GM12872 (cell line): ENCODE results near the gene SRSF12.

ENCODE experiments used
- TF ChIP-seq, protein P1 (sequence below): IDR thresholded peaks from 3 replicates; pipeline ENCODE4 v1.5.1; 2011; ENCODE audit warnings: low read depth, mild to moderate bottlenecking, low read length, moderate library complexity; ENCODE audit not compliant: insufficient read depth

Gene SRSF12

DNA sequence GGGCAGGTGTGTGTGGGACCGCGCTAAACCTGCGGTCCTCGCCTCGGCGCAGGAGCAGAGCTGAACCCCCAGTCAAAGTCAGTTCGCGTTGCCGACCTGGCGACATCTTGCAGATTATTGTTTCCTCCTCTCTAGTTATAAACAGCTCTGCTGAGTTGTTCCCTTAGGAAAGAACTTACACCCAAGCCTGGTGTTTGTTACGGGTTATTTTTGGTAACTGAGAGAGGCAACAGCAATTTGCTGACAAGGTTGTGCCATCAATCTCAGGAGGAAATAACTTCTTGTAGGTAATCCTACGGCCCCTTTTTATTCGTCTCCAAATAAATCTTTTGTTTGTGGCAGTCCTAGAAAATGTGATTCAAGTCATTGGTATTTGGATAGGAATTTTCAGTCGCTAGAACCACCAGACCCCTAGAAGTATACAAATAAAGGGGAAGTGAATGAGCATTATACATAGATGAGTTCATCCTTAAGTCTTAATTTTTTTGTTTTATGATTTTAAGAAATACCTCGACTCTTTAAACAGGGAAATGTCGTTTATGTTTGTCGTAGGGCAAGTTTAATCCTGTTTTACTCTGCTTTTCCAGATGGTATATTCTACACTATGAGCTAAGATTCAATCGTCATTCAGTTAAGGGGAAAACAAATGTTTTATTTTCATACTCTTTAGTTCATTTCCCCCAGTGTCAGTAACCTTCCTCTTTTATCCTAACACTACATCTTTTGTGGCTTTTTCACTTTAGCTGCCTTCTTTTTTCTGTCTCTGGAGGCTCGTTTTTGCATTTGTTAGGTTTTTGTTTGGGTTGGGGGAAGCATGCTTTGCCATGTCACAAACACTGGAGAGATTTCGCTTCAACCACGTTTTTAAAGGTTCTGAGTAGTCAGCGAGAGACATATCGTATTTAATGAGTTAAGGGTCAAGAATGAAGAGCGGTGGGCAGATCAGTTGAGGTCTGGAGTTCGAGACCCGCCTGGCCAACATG, 29.1 kb upstream of the SRSF12 start:
- TF ChIP-seq, protein P1, sequence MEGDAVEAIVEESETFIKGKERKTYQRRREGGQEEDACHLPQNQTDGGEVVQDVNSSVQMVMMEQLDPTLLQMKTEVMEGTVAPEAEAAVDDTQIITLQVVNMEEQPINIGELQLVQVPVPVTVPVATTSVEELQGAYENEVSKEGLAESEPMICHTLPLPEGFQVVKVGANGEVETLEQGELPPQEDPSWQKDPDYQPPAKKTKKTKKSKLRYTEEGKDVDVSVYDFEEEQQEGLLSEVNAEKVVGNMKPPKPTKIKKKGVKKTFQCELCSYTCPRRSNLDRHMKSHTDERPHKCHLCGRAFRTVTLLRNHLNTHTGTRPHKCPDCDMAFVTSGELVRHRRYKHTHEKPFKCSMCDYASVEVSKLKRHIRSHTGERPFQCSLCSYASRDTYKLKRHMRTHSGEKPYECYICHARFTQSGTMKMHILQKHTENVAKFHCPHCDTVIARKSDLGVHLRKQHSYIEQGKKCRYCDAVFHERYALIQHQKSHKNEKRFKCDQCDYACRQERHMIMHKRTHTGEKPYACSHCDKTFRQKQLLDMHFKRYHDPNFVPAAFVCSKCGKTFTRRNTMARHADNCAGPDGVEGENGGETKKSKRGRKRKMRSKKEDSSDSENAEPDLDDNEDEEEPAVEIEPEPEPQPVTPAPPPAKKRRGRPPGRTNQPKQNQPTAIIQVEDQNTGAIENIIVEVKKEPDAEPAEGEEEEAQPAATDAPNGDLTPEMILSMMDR = no peak

DNA sequence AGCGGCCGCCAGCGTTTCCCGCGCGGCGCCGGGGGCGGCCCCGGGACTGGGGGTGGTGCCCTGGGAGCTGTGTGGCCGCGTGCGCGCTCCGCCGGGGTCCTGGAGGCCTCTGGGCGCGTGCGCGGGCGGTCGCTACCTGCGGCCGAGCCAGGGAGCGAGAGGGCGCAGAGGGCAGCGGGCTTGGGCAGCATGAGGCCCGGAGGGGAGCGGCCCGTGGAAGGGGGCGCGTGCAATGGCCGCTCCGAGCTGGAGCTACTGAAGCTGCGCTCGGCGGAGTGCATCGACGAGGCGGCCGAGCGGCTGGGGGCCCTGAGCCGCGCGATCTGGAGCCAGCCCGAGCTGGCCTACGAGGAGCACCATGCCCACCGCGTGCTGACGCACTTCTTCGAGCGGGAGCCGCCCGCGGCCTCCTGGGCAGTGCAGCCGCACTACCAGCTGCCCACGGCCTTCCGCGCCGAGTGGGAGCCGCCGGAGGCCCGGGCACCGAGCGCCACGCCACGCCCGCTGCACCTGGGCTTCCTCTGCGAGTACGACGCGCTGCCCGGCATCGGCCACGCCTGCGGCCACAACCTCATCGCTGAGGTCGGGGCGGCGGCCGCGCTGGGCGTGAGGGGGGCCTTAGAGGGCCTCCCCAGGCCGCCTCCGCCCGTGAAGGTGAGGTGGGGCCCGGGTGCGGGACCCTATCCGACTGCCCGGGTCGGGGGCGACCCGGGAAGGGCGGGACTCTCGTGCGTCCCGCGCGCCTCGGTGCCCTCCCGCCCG, 28.3 kb upstream of the SRSF12 start, which contains the start of gene PM20D2:
Gene PM20D2, plus strand, starts transcription at position 100 of the 762 bp plus-strand sequence. Its CDS starts 90 bp downstream, at position 190.
- TF ChIP-seq, protein P1 = no peak

DNA sequence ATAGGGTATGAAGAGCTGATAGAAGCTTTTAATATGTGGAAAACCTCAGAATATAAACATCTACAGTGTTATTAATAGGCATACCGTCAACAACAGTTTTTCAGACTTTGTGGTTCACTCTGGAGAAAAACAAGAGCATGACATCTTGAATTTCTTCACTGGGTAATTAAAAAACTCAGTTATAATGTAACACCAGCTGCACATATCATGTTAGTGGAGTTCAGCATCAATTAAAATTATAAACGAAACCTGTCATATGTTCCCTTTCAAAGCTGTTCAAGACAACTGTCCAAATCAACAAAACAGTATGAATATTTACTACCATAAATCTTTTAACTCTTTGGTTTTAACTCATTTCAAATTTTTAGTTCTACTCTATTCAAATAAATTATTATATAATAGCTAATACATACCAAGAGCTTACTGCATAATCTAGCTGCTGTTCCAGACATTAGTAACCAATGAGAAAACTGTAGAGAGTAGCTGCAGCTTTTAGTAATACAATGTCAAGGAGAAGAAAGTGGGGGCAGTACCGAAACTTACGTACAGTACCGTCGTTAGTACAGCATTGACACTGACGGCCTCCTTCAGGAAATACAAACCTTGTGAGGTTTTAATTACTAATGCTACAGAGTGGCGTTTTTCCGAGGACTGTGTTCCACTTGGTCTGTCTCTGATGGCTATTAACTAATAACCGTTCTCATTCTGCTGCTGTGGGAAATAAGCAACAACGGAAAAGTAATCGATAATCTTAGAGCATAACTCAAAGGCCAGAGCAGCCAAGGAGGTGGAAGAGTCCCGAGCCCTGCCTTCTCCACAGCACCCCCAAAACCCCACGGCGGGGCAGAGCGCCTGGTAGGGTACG, 27.5 kb upstream of the SRSF12 start:
- TF ChIP-seq, protein P1 = no peak

DNA sequence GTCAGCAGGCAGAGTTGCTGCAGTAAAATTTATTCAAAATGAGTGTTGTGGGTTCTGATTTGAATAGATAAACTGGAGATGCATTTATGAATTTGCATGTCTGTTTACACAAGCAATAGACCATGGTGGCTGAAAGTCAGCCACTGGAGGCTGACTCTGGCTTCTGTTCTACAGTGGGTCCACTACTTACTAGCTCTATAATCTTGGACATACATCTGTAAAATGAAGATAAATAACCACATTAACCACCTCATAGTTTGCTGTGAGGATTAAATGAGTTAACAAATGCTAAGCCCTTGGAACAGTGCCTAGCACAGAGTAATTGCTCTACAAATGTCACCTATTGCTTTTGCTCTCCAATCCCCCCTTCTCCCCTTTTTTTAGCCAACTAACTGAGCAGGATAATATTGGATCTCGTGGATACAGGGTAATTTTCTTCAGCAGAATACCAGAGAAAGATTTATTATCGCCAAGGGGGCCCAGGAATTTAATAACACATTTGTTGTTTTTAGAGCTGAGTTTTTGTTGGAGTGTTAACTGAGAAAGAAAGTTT, 26.6 kb upstream of the SRSF12 start:
- TF ChIP-seq, protein P1 = no peak

DNA sequence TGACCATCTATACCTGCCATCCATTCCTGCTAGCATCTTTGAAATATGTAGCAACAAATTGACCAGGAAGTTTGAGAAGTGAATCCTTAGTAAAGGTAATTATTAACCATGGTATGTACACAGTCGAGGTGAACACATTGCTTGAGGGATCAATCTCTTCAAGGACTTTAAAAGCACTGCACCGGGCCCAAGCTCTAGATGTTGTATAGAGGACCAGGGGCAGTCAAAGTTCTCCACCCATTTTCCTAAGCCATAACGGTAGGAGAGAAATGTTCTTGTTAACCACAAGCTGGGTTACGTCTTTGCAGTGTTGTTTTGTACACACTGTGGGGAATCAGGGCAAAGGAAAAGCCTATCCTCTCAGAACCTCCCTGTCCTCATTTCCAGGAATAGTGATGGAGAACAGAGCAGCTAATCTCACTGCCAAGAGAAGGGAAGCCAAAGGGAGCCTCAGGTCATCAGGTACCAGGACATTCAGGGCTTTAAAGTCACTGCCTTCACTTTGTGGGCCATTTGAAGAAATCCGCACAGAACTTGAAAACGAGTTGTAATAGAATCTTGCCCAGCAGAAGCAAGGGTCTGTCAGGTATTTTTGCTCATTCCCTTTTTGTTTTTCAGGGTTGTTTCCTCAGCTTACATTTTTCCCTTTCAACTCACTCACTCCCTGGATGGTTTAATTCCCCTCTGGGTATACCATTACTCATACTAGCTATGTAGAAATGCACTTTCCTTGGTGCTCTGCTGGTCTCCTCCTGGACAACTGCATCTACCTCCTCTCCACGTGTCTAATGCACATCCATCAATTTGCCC, 22.7 kb upstream of the SRSF12 start:
- TF ChIP-seq, protein P1 = no peak

DNA sequence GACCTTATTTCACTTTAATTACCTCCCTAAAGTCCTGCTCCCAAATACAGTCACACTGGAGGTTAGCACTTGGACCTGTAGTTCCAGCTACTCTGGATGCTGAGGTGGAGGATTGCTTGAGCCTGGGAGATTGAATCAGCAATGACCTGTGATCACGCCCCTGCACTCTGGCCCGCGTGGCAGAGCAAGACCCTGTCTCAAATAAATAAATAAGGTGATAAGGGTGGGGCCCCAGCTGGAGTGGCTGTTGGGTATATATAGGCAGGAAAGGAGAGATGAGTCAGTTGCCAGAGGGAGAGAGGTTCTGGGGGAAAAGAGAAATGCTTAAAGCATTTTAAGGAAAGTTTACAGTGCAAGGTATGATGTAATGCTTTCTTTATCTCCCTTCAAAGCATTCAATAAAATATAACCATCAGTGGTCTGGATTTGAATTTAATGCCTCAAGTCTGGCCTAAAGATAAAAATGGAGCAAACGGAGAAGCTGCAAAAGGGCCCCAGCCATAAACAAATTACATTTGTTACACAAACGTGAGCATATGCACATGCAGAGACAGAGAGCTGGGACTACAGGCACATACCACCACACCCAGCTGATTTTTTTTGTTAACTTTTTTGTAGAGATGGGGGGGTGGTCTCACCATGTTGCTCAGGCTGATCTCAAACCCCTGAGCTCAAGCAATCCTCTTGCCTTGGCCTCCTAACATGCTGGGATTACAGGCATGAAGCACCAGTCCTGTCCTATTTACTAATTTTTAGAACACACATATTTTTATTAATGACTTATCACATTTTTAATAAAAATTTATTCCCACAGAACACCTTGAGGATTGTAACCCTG, 21.9 kb upstream of the SRSF12 start:
- TF ChIP-seq, protein P1 = no peak
